ENCODE results near the gene FSD2.
"Not testable (repeated sequence)": the region's sequence is repeated elsewhere in the genome, so short reads cannot be mapped to it uniquely, and the experiment has no call there.

FSD2 gene

GRCh38 chr15:82709081-82709420 is 96.8 kb downstream of the FSD2 start:
- DNase-seq (ENCODE audit: low read depth, low spot score), result no peak
- no peak for TF ChIP-seq CTCF (IDR thresholded peaks at IDR 0.05; ENCODE audit: low read depth, low read length)
- in situ Hi-C loops (cut with HindIII; ENCODE audit: low sequenced_read_pairs), result no loop called here
- H3K4me3 ChIP-seq (ENCODE audit: low read depth, low read length), result peak overlapping the region; percentile 27

GRCh38 chr15:82705856-82706255 is 100.0 kb downstream of the FSD2 start:
- in situ Hi-C loops (cut with HindIII; ENCODE audit: low sequenced_read_pairs); H3K4me3 ChIP-seq (ENCODE audit: low read depth, low read length); DNase-seq (ENCODE audit: low read depth, low spot score): not testable (repeated sequence)
